Stimulated activated CD4-positive, alpha-beta T cell treated with anti-CD3 and anti-CD28 coated beads, Interleukin-1b, Interleukin-23, amount 100 ng/mL, for 1 hour (primary cell): ENCODE measurements around the gene ZNF19.

ENCODE experiments used
- DNase-seq, 2 donors: peaks; one replicate each; pipeline ENCODE4 v3.0.0-alpha.2; 2020; ENCODE audit warnings: low read depth in 2 of 2

The ZNF19 gene

DNA sequence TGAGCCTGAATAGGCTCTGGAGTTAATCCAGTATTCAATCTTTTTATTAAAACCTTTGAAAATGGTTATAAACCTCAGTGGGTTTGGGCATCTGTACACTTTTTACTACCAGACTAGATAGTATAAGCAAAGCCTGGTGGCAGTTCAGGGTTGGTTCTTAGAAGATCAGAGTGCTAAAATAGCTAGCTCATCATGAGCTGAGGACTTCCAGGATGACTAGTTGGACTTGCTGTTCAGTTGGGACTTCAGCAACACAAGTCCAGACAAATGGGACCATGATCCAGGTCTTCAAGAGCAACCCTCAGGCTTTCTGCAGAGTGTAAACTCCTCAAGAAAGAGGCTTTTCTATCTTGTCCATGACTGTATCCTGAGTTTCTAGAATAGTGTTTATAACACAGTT, 1.2 kb upstream of the ZNF19 start:
- no peak for DNase-seq

GRCh38 chr16:71484006-71484893, 4.9 kb downstream of the ZNF19 start:
- peak; percentile 27 to 49 for DNase-seq

GRCh38 chr16:71482569-71482968, 6.6 kb downstream of the ZNF19 start:
- DNase-seq = no peak

GRCh38 chr16:71480956-71481355, 8.2 kb downstream of the ZNF19 start:
- DNase-seq = no peak

DNA sequence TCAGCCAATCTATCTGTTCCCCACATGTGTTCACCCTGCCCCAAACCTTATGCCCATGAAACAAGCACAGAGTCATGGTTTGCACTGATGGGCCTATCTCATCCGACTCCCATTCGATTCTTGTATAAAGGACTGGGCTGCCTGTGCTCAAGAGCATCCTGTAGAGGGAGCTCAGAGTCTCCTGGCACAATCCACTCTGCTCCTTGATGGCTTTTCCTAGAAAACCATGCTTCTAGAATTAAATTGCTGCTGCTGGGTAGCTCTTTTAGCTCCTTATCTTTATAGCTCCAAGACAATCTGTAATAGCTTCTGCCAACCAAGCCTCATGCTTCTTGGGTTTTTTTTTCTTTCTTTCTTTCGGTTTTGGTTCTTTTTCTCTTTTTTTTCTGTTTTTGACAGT, 9.7 kb downstream of the ZNF19 start:
- no peak for DNase-seq

DNA sequence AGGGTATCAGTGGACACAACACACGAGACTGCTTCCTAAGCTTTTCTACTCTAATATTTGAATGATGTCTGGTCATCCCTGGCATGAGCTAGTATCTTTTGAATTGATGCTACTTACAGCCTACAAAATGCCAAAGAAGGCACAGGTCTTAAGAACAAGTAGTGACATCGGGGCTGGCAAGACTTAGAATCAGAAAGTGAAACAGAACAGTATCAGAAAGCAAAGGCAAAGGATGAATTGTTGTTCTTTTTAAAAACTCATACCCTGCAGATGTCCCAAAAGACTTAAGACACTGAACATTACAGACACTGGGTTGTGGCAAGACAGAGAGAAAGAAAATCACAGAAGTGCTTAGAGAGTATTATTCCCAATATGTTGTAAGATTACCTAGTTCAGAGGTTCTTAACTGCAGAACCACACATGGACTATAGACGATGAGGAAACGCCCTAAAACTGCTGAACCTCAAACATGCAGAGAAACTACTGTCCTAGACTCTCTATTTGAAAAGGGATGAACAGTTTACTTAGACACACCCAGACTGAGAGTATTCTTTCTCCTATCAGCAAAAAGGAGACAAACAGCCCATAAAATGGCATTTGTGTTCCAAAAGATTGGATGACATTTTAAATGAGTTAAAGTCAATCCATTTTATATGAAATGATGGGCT, 12.5 kb downstream of the ZNF19 start:
- no peak for DNase-seq

GRCh38 chr16:71474864-71475263, 14.3 kb downstream of the ZNF19 start:
- DNase-seq = no peak

DNA sequence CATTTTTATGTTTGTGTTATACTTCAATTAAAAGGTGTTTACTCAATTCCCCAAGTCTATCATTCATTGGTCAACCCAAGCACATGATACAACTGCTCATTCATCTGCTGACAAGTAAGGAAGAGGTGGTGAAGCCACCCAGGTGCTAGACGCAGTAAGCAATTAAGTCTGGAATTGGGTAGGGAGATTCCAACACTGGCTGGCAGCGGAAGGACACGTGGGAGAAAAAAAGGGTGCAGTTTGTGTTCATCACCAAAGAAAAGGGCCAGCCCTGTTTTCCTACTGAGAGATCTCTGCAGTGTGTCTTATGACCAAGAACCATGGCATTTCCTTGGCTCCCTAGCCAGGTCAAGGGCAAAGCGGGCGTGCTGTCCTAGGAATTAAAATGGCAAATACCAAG, 15.2 kb downstream of the ZNF19 start:
- DNase-seq = no peak

GRCh38 chr16:71472931-71473330, 16.2 kb downstream of the ZNF19 start:
- no peak for DNase-seq

GRCh38 chr16:71472051-71472450, 17.1 kb downstream of the ZNF19 start:
- no peak for DNase-seq

GRCh38 chr16:71467810-71468209, 21.3 kb downstream of the ZNF19 start:
- DNase-seq = no peak

- no peak for DNase-seq
Observed at GRCh38 chr16:71464231-71464630, 24.9 kb downstream of the ZNF19 start.

- peak; percentile 45 to 64 for DNase-seq
Observed at GRCh38 chr16:71461686-71462648, 27.2 kb downstream of the ZNF19 start, which contains the start of gene ZNF23. ZNF23 (minus strand) TSS chr16:71462247; CDS start chr16:71456796, 5,451 bp downstream.

- no peak for DNase-seq
Observed at GRCh38 chr16:71460941-71461340, 28.2 kb downstream of the ZNF19 start.

GRCh38 chr16:71460236-71460635, 28.9 kb downstream of the ZNF19 start:
- DNase-seq = no peak

- no peak for DNase-seq
Observed at GRCh38 chr16:71459510-71459909, 29.6 kb downstream of the ZNF19 start.

DNA sequence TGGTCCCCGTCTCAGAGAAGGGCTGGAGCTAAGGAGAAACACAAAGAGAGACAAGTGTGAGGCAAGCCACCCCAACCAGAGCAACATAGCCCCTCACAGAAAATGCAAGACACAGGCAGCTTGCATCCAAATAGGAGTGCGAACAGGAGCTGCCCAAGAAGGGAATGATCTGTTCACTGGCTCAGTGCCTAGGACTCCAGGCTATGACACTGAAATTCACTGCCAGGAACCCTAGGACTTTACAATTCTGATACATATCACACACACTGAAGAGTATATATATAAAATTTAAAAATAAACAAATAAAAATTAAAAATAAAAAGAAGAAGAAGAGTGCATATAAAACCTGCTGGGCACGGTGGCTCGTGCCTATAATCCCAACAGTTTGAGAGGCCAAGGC, 32.3 kb downstream of the ZNF19 start:
- DNase-seq = no peak

GRCh38 chr16:71453036-71453435, 36.1 kb downstream of the ZNF19 start:
- no peak for DNase-seq

- DNase-seq = no peak
Observed at GRCh38 chr16:71449020-71449419, 40.1 kb downstream of the ZNF19 start.

DNA sequence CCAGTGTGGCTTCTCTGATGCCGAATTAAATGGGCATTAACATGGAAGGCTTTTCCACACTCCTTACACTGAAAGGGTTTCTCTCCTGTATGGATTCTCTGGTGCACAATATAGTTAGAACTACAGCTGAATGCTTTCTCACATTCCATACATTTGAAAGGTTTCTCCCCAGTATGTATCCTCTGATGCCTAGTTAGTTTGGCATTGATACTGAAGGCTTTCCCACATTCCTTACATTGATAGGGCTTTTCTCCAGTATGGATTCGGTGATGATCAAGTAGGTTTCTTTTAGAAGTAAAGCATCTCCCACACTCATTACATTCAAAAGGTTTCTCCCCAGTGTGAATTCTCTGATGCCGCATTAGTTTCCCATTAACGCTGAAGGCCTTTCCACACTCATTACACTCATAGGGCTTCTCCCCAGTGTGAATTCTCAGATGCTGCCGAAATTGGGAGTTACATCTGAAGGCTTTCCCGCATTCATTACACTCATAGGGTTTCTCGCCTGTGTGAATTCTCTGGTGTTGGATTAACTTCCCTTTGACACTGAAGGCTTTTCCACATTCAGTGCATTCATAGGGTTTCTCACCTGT, 40.8 kb downstream of the ZNF19 start:
- no peak for DNase-seq

DNA sequence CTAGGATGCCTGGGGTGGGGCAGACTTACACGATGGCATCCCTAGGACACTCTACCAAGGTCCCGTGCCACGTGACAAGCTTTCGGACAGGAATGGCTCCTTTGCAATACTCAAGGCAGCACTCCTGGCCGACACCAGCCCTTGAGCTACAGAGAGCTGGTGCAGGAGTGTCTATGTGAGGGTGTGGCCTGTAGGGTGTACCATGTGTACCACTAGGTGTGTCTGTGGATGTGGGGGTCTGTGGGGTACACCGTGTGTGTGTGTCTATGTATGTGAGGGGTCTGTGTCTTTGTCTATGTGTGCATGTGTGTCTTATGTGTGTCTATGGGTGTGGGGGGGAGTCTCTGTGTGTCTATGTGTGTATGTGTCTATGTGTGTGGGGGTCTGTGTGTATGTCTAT, 45.4 kb downstream of the ZNF19 start:
- DNase-seq = no peak

DNA sequence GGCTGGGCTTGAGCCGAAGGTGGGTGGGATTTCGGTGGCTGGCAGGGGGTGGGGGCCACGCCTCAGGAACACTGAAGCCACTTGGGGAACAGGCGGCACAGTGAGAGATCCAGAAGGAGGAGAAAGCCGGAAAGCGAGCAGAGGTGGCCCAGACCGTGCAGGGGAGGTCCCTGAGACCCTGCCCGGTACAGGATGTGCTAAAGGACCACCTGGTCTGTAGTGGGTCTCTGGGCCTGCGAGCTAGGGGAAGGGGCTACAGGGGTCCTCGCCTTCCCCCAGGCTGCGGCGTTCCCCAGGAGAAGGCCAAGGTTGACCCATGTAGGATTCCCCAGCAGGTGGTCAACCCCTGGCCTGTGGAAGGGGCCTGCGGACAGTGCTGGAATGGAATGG, 47.1 kb downstream of the ZNF19 start, which contains the start of gene TLE7:
TLE7 (minus strand) TSS at position 4 of the 390 bp plus-strand sequence. CDS start 8,730 bp downstream, outside the sequence.
- no peak for DNase-seq
